ENCODE measurements around the gene RETN.

The RETN gene

DNA sequence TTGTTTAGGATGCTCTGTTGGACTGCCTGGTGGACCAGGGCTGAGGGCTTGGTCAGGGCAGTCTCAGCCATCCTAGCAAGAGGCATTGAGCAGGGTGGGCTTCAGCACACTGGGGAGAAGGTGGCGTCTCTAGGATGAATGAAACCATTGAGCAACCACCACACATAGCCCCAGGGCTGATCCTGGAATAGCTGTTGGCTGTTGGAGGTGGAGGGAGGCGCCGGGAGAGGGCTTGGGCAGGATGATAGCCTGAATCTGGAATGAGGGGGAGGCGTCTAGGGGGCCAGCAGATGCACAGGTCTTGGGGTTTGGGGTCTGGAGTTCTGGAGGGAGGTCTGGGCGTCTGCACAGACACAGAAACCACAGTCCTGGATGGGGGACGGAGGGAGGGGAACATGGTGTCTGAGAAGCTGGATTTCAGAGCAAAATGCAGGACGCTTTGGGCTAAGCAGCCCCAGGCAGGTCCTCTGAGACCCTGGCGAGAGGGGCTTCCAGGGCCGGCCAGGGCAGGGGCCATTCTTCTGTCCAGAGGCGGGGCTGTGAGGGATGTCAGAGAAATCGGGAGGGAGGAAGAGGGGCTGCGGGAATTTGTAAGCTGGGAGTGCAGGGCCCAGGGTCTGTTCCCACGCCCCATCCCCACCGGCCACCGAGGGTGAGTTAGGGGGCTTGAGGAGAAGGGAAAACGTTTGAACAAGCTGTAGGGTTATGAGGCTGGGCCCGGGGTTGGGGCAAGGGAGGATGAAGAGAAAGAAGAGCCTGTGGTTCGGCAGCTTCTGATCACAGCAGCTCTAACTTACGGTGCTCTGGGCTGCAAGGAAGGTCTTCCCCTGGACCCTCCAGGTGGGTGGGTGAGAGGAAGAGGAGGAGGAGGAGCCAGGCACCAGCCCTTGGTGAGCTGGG is 16.9 kb downstream of the RETN start:
- no peak for DNase-seq

DNA sequence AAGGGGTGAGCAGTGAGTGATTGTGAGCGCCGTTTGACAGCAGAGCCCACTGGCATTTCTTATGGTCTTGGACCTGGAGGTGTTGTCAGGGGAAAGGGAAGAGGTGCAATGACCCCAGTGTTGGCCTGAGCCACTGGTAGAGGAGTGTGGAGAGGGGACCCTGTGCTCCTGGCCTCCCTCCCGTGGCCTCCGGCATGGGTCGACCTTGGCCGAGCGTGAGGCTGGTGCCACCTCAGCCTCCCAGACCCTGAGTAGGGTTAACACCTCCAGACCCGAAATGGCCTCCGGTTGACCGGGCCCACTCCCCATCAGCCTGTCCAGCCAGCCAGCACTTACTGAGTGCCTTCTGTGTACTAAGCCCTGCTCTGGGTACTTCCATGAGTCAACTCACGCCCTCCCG is 18.3 kb downstream of the RETN start:
- DNase-seq: no peak

DNA sequence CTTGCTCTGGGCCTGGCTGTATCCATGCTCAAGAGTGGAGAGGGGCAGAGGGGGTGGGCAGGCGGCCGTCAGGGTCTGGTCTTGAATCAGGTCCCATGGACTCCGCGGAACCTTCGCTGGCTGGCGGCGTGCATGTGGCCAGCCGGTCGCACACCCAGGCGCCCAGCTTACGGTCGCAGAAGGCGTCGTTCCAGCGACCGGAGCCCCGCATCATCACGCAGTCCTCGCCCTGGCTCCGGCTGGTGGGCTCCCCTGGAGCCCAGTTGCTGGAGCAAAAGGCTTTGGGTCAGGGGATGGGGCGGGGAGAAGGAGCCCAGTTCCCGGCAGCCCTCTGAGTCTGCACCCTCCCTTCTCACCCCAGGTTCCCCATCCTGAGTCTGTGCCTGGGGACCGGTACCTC is 20.3 kb downstream of the RETN start:
- DNase-seq: no peak

DNA sequence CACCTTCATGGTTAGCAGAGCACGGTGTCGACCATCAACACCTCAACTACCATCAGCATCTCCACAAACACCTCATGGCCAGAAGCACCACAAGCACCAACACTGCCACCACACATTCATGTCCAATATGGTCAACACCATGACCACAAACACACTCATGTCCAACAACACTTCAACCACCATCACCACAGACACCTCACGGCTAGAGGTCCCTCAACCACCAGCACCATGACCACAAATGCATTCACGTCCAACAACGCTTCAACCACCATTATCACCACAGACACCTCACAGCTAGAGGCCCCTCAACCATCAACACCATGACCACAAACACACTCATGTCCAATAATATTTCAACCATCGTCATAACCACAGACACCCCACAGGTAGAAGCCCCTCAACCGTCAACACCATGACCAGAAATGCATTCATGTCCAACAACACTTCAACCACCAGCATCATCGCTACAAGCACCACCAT is 22.0 kb downstream of the RETN start:
- no peak for DNase-seq

DNA sequence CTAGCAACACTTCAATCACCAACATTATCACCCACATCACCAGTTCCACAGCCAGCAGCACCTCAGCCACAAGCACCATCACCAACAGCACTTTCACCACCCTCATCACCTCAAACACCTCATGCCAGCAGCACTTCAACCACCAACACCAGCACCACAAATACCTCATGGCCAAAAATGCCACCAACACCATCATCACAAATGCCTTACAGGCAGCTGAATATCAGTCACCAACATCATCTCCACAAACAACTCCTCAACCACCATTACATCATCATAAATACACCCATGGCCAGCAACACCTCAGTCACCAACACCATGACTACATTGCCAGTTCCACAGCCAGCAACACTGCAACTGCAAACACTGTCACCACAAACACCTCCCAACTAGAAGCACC is 22.6 kb downstream of the RETN start:
- DNase-seq: no peak

DNA sequence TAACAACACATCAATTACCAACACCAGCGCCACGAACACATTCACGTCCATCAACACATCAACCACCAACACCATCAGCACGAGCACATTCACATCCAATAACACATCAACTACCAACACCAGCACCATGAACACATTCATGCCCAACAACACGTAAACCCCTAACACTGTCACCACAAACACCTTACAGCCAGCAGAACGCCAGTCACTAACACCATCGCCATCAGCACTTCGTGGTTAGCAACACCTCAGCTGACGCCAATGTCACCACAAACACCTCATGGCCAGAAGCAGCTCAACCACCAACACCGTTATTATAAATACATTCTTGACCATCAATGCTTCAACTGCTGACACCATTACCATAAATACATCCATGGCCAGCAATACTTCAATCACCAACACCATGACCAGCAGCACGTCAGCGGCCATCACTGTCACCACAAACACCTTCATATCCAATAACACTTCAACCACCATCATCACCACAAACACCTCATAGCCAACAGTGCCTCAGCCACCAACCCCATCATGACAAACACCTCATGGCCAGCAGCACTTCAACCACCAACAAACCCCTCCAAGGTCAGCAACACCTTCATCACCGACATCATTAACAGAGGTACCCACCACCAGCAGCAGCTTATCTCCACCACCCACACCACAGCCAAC is 23.7 kb downstream of the RETN start:
- DNase-seq: no peak

DNA sequence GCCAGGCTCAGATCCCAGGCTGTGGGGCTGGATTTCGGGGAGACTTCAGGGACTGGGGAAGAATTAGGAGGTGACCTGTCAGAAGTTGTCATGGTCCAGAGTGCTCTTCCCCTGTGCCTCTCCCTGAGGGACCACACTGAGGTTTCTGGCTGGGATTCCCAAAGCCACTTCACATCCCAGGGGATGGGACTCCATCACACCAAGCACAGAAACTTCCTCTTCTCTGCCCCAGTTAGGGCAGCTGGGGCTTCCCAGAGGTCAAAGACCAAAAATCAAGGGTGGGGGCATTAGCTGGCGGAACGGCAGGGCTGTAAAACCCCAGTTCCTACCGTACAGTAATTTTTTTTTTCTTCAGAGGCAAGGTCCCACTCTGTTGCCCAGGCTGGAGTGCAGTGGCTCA is 25.6 kb downstream of the RETN start:
- DNase-seq: no peak

DNA sequence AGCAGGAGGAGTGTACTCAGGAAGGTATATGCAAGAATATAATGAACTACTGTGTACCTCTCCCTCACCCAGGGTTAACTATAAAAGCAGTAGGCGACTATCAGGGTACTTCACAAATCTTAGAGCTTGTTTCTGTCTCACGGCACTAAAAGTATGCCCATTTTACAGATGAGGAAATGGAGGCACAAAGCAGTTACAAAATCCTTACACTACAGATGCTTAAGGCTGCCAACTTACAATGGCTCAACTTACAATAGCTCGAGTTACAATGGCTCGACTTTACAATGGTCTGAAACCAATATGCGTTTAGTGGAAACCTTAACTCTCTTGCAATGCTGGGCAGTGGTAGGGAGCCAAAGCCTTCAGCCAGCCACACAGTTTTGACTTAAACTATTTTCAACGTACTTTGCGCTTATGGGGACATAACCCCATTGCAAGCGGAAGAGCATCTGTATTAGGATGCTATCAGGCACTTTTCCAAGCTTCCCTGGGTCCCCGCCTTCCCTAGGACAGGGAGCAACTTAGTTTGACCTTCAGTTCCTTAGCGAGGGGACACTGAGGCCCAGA is 29.0 kb downstream of the RETN start:
- DNase-seq: no peak

DNA sequence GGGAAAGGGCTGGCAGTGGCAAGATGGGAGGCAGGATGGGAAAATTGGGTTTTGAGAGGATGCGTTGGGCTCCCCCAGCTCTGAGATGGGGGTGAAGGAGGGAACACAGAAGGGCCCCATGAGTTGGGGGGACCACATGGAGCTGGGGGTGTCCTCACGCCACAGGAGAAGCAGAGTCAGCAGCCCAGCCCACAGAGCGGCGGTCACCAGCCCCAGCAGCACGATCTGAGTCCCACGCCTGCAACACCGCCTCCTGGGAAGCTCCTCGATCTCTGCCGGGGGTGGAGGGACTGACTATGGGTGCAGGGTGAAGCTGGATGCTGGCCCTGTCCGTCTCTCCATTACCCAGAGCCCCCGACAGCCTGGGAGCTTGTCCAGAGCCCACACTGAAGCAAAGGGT is 29.7 kb downstream of the RETN start:
- DNase-seq: no peak

DNA sequence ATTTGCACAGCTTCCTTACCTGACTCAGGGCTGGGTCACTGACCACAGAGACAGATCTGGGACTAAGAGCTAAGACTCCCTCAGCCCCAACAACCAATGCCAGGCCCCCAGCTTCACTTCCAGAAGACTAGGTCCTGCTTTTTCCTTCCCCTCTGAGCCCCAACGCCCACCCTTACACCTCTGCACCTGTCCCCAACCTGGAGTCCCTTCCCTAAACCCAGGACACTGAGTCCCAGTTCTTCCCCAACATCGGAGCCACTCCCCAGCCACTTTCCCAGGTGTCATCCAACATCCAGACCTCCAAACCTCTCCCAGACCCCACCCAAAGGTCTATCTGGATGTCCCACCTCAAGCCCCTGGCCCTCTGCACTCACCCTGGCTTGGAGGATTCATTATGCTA is 30.2 kb downstream of the RETN start:
- DNase-seq: no peak

DNA sequence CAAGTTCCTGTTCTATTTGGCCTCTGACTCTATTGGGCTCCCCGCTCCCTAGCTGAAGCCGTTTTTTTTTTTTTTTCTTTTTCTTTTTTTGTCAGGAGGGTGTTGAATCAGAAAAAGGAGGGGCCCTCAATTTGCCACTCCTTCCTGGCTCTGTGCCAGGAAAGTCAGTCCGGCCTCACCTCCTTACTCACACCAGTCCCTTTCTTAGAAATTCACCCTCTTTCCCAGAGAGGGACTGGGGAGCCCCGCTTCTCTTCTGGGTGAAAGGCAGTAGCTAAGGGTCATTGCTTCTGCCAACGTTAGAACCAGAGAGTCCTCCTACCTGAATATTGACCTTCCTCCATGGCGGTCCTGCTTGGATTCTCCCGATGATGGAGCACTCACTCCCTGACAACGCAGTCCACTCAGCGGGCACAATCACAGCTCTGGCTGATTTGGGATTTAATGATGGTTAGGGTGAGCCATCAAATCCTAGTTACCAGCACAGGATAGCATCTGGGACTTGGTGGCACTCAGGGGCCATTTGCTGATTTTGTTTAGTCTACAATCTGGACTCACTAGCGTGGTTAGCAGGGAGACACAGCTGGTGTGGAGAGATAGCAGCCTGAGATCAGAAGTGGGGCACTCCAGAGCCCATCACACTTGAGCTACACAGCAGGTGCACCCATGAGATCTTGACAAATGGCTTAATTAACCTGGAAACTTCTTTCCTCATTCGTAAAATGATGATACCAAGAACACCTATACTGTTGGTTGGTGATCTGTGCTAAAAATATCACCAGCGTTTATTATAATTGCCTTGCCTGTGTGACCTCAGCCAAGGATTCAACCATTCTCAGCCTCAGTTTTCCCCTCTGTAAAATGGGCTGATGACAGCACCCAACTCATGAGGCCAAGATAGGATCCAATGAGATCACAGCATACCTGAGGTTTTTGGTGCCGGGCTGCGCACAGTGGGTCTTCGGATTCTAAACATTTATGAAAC is 30.9 kb downstream of the RETN start:
- DNase-seq: no peak

DNA sequence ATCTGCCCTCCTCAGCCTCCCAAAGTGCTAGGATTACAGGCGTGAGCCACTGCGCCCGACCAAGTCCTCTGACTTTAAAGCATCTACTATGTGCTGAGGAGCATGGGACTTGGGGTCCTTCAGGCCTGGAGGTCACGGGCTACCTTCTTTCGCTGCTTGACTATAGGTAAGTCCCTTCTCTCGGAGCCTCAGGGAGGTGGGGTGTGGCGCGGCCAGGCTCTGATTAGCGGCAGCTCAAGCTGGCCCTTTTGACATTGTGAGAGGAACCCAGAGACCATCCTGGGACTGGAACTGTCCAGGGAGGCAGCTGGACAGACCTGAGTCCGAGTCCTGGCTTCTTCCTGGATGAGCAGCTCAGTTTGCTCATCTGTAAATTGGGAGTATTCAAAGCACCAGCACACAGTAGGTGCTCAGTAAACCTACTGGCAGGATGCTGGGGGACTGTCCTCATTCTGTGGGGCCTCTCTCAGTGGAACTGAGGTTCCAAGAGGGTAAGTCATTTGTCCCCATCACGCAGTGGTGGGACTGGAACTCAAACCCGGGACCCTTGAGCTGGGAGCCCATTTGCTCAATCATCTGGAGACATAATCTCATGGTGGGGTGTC is 32.3 kb downstream of the RETN start:
- DNase-seq: no peak

DNA sequence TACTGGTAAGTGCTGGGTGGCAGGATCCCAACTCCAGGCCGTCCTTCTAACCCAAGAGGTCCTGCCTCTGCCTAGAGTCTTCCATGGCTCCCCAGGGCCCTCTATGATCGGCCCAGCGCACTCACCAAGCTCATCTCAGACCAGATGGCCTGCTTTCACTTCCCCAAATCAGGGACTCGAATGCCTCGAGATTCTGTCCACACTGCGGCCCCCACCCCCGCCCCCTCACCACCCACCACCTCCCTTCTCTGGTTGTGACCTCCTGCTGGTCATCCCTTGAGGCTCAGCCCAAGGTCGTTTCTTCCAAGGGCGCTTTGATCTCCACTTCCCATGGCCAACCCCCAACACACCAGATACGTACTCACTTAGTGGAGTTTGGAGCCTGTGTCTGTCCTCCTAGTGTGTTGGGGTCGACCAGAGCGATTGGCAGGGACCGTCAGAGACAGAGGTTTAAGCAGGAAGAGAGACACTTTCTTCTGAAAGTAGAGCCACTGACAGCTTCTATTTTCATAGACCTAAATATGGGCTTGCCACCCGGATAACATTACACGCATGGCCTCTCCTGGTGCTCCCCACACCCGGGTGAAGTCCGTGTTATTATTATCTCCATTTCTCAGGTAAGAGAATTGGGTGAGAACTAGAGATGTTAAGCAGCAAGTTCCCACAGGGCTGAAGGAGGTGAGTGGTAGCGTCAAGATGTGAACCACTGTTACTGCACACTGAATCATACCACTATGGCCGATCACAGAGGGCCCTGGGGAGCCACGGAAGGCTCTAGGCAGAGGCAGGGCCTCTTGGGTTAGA is 33.0 kb downstream of the RETN start, which contains the start of gene FCER2:
TSS of gene FCER2 (minus strand) at position 478 of the 804 bp plus-strand sequence. CDS start 2,371 bp downstream, outside the sequence.
- DNase-seq: no peak

DNA sequence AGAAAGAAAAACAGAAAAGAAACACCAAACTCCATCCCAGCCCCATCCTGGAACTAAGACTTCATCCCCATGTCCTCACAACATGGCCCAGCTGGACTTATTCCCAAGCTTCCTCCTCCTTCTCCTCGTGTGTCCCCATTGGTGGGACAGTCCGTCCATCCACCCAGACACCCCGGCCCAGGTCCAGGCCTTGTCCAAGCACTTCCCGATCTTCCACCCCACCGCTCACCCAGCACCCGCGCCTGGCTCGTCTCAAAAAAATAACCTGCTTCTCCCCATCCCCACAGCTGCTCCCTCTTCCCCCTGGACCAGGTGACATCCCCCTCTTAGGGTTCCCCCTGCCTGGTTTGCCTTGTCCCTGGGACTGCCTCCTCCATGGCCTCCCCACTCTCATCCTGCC is 34.5 kb downstream of the RETN start:
- DNase-seq: no peak

DNA sequence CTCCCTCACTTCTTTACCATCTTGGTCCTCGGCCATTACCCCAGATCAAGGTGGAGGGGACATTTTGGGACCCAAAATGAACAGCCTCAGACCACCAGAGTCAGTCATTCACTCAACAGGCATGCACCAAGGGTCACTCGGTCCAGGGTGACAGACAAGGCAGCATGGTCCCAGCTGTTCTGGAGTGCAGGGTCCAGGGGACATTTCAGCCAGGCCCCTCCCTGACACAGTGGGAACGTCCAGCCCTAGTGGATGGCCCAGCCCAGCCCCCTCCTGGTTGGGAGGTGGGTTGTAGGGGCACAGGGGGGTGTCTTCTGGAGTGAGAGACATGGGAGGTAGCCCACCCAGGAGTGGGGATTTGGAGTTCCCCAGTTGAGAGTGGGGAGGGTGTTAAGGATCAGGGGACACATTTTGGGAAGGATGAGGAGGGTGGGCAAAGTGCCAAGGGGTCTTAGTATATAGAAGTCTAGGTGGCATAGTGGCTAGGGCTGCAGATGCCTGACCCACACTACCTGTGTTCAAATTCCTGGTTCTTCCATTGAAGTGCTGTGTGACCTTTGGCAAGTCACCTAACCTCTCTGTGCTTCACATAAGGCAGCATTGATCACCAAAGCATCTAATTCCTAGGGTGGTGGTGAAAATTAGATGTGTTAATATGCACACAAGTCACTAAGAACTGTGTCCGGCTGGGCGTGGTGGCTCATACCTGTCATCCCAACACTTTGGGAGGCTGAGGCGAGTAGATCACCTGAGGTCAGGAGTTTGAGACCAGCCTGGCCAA is 35.6 kb downstream of the RETN start:
- DNase-seq: no peak

DNA sequence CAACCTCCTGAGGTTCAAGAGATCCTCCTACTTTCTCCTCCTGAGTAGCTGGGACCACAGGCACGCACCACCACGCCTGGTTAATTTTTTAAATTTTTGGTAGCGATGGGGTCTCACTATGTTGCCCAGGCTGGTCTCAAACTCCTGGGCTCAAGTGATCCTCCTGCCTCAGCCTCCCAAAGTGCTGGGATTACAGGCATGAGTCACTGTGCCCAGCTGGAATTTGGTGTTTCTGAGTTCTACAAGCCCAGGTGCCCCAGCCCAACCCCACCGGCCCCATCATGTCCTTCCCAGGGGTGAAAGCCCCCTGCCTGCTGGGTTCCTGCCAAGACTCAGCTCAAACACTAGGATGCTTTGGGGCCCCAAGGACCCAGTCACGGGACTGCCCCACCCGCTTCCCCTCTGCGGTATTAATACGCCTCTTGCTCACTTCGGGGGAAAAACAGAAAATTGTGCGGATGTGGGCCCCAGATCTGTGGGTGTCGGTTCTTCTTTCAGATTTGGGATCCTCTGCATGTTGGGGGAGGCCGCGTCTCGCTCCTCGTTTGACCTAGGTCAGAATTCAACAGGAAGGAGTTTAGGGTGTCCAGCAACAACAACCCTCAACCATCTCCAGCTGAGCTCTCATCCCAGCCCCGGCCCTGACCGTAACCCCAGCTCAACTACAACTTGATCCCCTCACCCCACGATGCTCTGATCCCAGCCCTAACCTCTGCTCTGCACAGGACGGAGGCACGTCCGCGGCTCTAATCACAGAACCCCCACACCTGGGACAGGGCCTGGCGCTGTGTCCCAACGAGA is 36.7 kb downstream of the RETN start:
- peak; percentile 55 for DNase-seq

DNA sequence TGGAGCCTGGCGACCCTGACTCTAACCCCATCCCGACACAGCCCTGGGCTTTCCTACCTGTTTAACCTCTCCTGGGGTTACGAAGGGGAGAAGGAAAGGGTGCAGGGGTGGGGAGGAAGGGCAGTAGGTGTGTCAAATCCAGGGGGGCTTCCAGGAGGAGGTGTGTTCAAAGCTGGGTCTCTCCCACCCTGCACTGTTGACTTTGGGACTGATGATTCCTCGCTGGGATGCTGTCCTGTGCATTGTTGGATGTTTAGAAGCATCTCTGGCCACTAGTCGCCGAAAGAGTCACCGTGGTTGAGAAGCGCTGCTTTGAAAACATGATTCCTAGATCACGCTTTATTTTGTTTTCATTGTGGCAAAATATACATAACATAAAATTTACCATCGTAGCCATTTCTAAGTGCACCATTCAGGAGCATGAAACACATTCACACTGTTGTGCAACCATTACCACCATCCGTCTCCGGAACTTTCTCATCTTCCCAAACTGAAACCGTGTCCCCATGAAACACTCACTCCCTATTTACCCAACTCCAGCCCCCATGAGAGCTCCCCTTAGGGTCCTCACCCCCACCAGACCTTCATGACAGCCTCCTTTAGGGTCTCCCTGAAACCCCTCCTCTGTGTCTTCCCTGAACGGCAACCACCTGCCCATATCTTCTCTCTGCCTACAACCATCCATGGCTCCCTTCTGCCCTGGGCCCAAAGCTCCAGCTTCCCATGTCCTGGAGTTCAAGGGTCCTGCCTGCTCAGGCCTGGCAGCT is 37.5 kb downstream of the RETN start:
- DNase-seq: no peak

DNA sequence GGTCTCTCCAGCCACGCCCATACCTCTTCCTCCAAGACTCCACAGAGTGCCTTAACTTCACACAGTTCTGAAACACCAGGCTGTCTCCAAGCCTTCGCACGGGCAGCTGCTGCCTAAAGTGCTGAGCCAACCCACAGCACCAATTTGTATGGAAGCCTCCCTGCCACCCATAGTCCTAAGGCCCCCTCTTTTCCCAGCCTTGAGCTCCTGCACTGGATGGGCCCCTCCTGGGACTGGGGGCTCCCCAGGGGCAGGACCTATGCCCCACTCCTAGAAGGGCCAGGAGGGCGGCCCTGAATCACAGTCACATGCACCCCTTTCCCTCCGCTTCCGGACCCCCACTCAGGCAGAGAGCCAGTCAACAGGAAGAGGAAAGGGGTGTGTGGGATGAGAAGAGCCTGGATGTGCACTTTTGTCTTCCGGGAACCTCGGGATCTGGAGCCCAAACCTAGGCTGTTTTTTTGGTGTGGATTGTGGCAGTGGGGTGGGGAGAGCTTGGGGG is 38.2 kb downstream of the RETN start:
- no peak for DNase-seq
